Sigmoid colon (tissue), 7 donors: ENCODE data around the gene SLC25A10. TPM values are rescaled to one million over a fixed set of nuclear protein-coding genes. Genes with fewer than 3 reads are reported as not detected.
A peak's percentile ranks its signal among the peaks of the same experiment; 100 is the strongest.

ENCODE experiments used
- DNase-seq: peaks from one replicate; pipeline ENCODE4 v3.0.0-alpha.2; 2019
- H3K27ac ChIP-seq, 4 donors: fragments of 200-600 bp; sonication (generic); one replicate each; pipeline ENCODE4 v1.5.1; 2016 to 2019; ENCODE audit warnings: mild to moderate bottlenecking in 1 of 4
- H3K27me3 ChIP-seq, 3 donors: fragments of 200-600 bp; sonication (generic); one replicate each; pipeline ENCODE4 v1.5.1; 2019; ENCODE audit warnings: mild to moderate bottlenecking in 1 of 3
- H3K36me3 ChIP-seq, 4 donors: fragments of 200-600 bp; sonication (generic); one replicate each; pipeline ENCODE4 v1.5.1; 2016 to 2019
- H3K4me1 ChIP-seq, 4 donors: fragments of 200-600 bp; sonication (generic); one replicate each; pipeline ENCODE4 v1.5.1; 2017 to 2019
- H3K4me3 ChIP-seq, 4 donors: fragments of 200-600 bp; sonication (generic); one replicate each; pipeline ENCODE4 v1.5.1; 2017 to 2019; ENCODE audit warnings: mild to moderate bottlenecking in 2 of 4, moderate library complexity in 1 of 4
- H3K9me3 ChIP-seq, 4 donors: fragments of 200-600 bp in 3 of 4; sonication (generic) in 3 of 4; one replicate each; pipeline versions ENCODE4 v1.5.1 to v1.6.1; 2013 to 2019
- CTCF ChIP-seq, 4 experiments: fragments of 450-650 bp in 3 of 4; fragments of 200-600 bp in 1 of 4; IDR thresholded peaks; one replicate each; pipeline ENCODE4 v1.5.1; 2016 to 2019; ENCODE audit warnings: antibody characterized with exemption in 4 of 4, mild to moderate bottlenecking in 3 of 4, moderate library complexity in 2 of 4
- EP300 ChIP-seq, 4 donors: sonication (generic); formaldehyde crosslinking; IDR thresholded peaks; one replicate each; pipeline ENCODE4 v1.6.1; 2017; ENCODE audit warnings: antibody characterized with exemption in 4 of 4
- POLR2A ChIP-seq, 2 donors: fragments of 450-650 bp; IDR thresholded peaks; one replicate each; pipeline ENCODE4 v1.6.1; 2016; ENCODE audit warnings: antibody characterized with exemption in 2 of 2, mild to moderate bottlenecking in 2 of 2, moderate library complexity in 2 of 2
- POLR2AphosphoS5 ChIP-seq, 4 donors: sonication (generic); formaldehyde crosslinking; IDR thresholded peaks; one replicate each; pipeline ENCODE4 v1.6.1; 2017; ENCODE audit warnings: antibody characterized with exemption in 4 of 4
- WGBS, 2 donors: extraction: QIAGEN DNeasy Blood & Tissue Kit; methylation state at CpG; one replicate each; pipeline ENCODE4 v1.1.7; 2013; 5-methylcytosine and 5-hydroxymethylcytosine counted together
- intact Hi-C: fragments of 100-400 bp; cut with DNase I; formaldehyde crosslinking; loops from one replicate; pipeline ENCODE4 v1.15.1; 2023
- polyA plus RNA-seq, 3 donors: library from polyadenylated mRNA; stranded (reverse); fragments of 200-250 nt; gene quantifications; one replicate each; pipeline ENCODE4 v1.2.3, GENCODE V29; 2013
- total RNA-seq, 4 donors: library from RNA; depleted of rRNA; stranded (reverse); fragments of >200 nt; gene quantifications; one replicate each; pipeline ENCODE4 v1.1.0, GENCODE V29; 2016
- donor health status: healthy with polysubstance abuse.
- donor health status: Bipolar disorder and iron deficiency.
- donor health status: healthy.

Gene SLC25A10
- total and polyA plus RNA-seq, 7 donors, result 0.99 to 63.2 (median 7.1) TPM

DNA sequence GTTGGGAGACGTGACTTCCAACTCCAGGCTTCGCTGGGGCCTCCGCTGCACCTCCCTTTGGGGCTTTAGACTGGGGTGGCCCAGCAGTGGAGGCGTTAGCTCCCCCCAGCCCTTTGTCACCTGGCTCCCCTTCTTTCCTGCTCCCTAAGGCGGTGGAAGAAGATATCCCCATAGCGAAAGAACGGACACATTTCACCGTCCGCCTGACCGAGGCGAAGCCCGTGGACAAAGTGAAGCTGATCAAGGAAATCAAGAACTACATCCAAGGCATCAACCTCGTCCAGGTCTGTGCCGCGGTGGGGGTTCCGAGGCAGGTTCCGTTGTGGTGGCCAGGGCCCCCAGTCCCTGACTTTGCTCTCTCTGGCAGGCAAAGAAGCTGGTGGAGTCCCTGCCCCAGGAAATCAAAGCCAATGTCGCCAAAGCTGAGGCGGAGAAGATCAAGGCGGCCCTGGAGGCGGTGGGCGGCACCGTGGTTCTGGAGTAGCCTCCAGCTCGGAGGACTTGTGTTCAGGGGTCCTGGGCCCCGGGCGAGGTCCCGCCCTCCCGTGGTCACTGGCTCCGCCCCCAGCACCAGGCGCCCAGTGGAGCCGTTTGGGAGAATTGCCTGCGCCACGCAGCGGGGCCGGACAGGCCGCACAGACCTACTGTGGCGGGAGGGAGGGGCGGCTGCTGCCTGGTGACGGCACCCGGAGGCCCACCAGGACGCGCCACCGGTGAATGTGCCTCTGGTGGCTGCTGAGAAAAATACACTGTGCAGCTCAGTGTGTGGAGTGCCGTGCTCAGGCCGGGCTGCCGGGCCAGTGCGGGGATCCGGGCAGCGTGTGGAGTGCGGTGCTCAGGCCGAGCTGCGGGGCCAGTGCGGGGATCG lies 5.1 kb upstream of the SLC25A10 start:
- peaks cover 0 to 13% (median 0%) of the 10 kb centered on the region in 3 donors for H3K27me3 ChIP-seq
- no peak overlapping the region for H3K27ac ChIP-seq
- H3K4me3 ChIP-seq, result no peak overlapping the region
- WGBS, 2 donors, result 91 to 94% methylated on average over 54 of the region's 54 CpGs
- DNase-seq, result no peak
- TF ChIP-seq CTCF (IDR thresholded peaks at IDR 0.05), result no peak
- TF ChIP-seq POLR2A (IDR thresholded peaks at IDR 0.05), result no peak
- no peak for TF ChIP-seq POLR2AphosphoS5 (IDR thresholded peaks at IDR 0.05)
- no peak for TF ChIP-seq EP300 (IDR thresholded peaks at IDR 0.05)
- intact Hi-C loops, result no loop called here
- H3K36me3 ChIP-seq, result peaks cover 0 to 38% (median 17%) of the 10 kb centered on the region in 4 donors
- H3K9me3 ChIP-seq, result no peaks in the 10 kb centered on the region
- H3K4me1 ChIP-seq, result peaks cover 0 to 37% (median 34%) of the 10 kb centered on the region in 4 donors

DNA sequence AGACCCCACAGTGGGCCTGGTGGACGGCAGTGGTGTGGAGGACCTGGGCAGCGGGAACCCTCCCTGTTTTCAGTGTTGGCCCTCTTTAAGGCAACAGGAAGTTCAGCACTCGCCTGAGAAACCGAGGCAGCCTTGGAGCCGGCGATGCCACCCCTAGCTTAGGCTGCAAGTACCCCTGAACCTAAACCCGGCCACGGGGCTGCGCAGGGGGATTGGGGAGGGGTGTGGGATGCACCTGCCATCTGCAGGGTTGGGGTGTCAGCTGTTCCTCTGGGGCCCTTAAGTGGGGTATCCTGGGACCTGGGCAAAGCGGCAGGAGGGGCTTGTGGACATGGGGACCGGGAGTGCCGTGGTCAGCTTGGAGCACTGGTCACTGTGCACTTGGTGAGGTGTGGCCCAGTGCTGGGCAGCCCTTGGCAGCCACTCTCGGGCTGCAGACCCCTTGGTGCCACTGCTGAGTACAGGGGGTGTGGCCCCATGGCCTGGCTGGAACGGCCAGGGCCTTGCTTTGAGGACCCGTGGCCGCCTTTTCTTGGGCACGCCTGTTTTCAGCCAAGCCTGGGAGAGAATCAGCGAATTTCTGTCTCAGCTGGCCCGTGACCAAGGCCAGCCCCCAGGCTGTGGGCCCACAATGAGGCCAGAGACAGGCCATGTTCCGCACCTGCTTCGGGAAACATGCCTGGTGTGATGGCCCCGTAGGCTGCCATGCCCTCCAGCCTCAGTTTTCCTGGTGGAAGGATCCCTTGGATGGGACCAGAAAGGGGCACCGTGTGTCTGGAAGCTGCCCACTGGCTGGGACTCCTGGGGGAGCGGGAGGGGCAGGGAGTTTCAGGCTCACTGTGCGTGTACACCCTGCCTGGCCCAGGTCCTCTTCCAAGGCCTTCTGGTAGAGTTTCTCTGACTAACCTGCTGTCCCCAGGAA lies 4.1 kb upstream of the SLC25A10 start:
- H3K27ac ChIP-seq, result no peak overlapping the region
- peaks cover 0 to 13% (median 0%) of the 10 kb centered on the region in 3 donors for H3K27me3 ChIP-seq
- no peak overlapping the region for H3K4me3 ChIP-seq
- peaks cover 0 to 37% (median 34%) of the 10 kb centered on the region in 4 donors for H3K4me1 ChIP-seq
- intact Hi-C loops, result no loop called here
- H3K36me3 ChIP-seq, result peaks cover 0 to 38% (median 17%) of the 10 kb centered on the region in 4 donors
- no peaks in the 10 kb centered on the region for H3K9me3 ChIP-seq
- 89 to 93% methylated on average over 25 of the region's 25 CpGs for WGBS, 2 donors
- no peak for DNase-seq
- TF ChIP-seq EP300 (IDR thresholded peaks at IDR 0.05), result no peak
- TF ChIP-seq CTCF (IDR thresholded peaks at IDR 0.05), result no peak
- no peak for TF ChIP-seq POLR2A (IDR thresholded peaks at IDR 0.05)
- TF ChIP-seq POLR2AphosphoS5 (IDR thresholded peaks at IDR 0.05), result no peak

GRCh38 chr17:81708739-81709185 lies 3.3 kb upstream of the SLC25A10 start:
- H3K4me3 ChIP-seq, result no peak overlapping the region
- TF ChIP-seq CTCF (IDR thresholded peaks at IDR 0.05), result no peak
- TF ChIP-seq EP300 (IDR thresholded peaks at IDR 0.05), result no peak
- no peak for TF ChIP-seq POLR2A (IDR thresholded peaks at IDR 0.05)
- no peak for TF ChIP-seq POLR2AphosphoS5 (IDR thresholded peaks at IDR 0.05)
- H3K36me3 ChIP-seq, result peaks cover 0 to 38% (median 17%) of the 10 kb centered on the region in 4 donors
- no peak for DNase-seq
- H3K9me3 ChIP-seq, result no peaks in the 10 kb centered on the region
- H3K27me3 ChIP-seq, result peaks cover 0 to 13% (median 0%) of the 10 kb centered on the region in 3 donors
- 91 to 93% methylated on average over 17 of the region's 17 CpGs for WGBS, 2 donors
- intact Hi-C loops, result no loop called here
- H3K4me1 ChIP-seq, result peaks cover 0 to 42% (median 41%) of the 10 kb centered on the region in 4 donors
- no peak overlapping the region for H3K27ac ChIP-seq

DNA sequence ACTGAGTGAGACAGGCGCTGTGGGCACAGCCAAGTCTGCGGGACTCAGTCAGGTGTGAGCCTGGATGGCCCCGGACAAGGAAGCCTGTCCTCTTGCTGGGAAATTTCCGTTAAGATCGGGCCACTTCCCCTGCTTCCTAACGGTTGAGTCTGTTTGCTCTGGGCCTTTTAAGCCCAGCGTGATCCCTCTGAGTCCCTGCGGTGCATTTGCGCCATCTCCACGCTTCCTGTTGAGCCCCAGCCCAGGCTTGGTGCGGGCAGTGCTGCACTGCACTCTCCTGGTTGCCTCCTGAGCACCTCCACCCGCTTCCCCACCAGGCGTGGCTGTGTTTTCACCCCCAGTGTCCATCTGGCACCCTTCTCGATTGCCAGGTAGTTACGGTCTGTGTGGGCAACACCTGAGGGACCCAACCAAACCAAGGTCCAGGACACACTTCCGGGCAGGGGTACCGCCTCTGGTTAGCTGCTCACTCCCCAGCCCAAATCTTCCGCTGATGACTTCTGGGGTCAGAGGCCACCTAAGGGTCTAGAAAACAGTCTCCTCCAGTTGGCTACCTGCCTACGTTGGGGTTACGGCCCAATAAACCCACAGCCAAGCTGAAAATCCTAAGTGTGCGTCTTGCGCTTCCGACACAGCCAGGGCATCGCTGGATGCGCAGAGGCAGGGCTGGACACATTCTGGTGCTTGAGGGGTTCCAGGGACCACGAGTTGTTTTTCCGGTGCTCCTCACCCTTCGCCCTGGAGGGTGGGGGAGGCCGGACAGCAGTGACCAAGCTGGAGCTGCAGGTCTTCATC lies 1.4 kb upstream of the SLC25A10 start:
- no peaks in the 10 kb centered on the region for H3K9me3 ChIP-seq
- peak overlapping the region in 1 of 4 donors; percentile 95 for H3K4me3 ChIP-seq
- peaks cover 0 to 25% (median 15%) of the 10 kb centered on the region in 4 donors for H3K36me3 ChIP-seq
- H3K27ac ChIP-seq, result no peak overlapping the region
- intact Hi-C loops, result no loop called here
- DNase-seq, result no peak
- H3K4me1 ChIP-seq, result peaks cover 0 to 37% (median 33%) of the 10 kb centered on the region in 4 donors
- H3K27me3 ChIP-seq, result peaks cover 0 to 13% (median 0%) of the 10 kb centered on the region in 3 donors
- TF ChIP-seq POLR2A (IDR thresholded peaks at IDR 0.05) (no peak), EP300 (IDR thresholded peaks at IDR 0.05) (no peak), CTCF (IDR thresholded peaks at IDR 0.05) (no peak), POLR2AphosphoS5 (IDR thresholded peaks at IDR 0.05) (no peak)
- 5 to 10% methylated on average over 29 of the region's 29 CpGs for WGBS, 2 donors
